HEK293 (cell line): ENCODE results near the gene DHRS2.
"Not testable (repeated sequence)": the region's sequence is repeated elsewhere in the genome, so short reads cannot be mapped to it uniquely, and the experiment has no call there.

Experiments used
- CTCF ChIA-PET: fragments of 350-600 bp; formaldehyde crosslinking; extraction: SDS; loops from one replicate; lab custom pipeline; 2021; ENCODE audit warnings: antibody characterized with exemption; lab: Yijun Ruan, JAX
- POLR2A ChIA-PET: fragments of 300-600 bp; formaldehyde crosslinking; extraction: SDS; loops from one replicate; lab custom pipeline; 2020; ENCODE audit warnings: antibody characterized with exemption, inconsistent platforms; lab: Yijun Ruan, JAX
- H3K27ac ChIP-seq: fragments of 200-500 bp; sonication (Bioruptor generic); 2 replicates; pipeline ENCODE4 v1.5.1; 2014; ENCODE audit warnings: low read depth, low read length, control low read depth, inconsistent platforms; ENCODE audit errors: extremely low read depth
- H3K36me3 ChIP-seq, 2 experiments: fragments of 200-500 bp in 1 of 2; sonication (Bioruptor generic) in 1 of 2; 1 replicate in 1 of 2; 2 replicates in 1 of 2; pipeline ENCODE4 v1.5.1; 2014 to 2017; ENCODE audit warnings: inconsistent platforms in 2 of 2, low read length in 2 of 2; ENCODE audit not compliant: control insufficient read depth in 2 of 2, insufficient read depth in 1 of 2
- H3K4me1 ChIP-seq: fragments of 200-500 bp; sonication (Bioruptor generic); 2 replicates; pipeline ENCODE4 v1.5.1; 2014; ENCODE audit warnings: mild to moderate bottlenecking, low read length, inconsistent platforms; ENCODE audit not compliant: control insufficient read depth, insufficient read depth
- H3K4me3 ChIP-seq: 2 replicates; pipeline ENCODE4 v1.5.1; 2011; ENCODE audit warnings: low read depth, mild to moderate bottlenecking, control low read depth, low read length, moderate library complexity
- H3K9me3 ChIP-seq: fragments of 200-500 bp; sonication (Bioruptor generic); 2 replicates; pipeline ENCODE4 v1.5.1; 2014; ENCODE audit warnings: low read depth, low read length, inconsistent platforms; ENCODE audit not compliant: control insufficient read depth, insufficient read depth
- EGR2 ChIP-seq: fragments of 450-650 bp; formaldehyde crosslinking; IDR thresholded peaks from 2 replicates; pipeline ENCODE4 v1.5.1; 2016; ENCODE audit warnings: low read depth, missing biosample characterization, missing genetic modification characterization
- TCF7L2 ChIP-seq: IDR thresholded peaks from 2 replicates; pipeline ENCODE4 v1.6.1; 2011; ENCODE audit warnings: low read depth, mild to moderate bottlenecking, inconsistent platforms, low read length, moderate library complexity, borderline replicate concordance
- YY2 ChIP-seq: fragments of 450-650 bp; formaldehyde crosslinking; IDR thresholded peaks from 2 replicates; pipeline ENCODE4 v1.5.1; 2016; ENCODE audit warnings: missing biosample characterization, missing genetic modification characterization
- ZBTB8A ChIP-seq: fragments of 450-650 bp; formaldehyde crosslinking; IDR thresholded peaks from 2 replicates; pipeline ENCODE4 v1.5.1; 2016; ENCODE audit warnings: missing biosample characterization, missing genetic modification characterization
- ZFP3 ChIP-seq: fragments of 450-650 bp; formaldehyde crosslinking; IDR thresholded peaks from 2 replicates; pipeline ENCODE4 v1.5.1; 2016; ENCODE audit warnings: low read depth, missing biosample characterization, missing genetic modification characterization
- ZNF16 ChIP-seq: fragments of 450-650 bp; formaldehyde crosslinking; IDR thresholded peaks from 2 replicates; pipeline ENCODE4 v1.5.1; 2016; ENCODE audit warnings: low read depth, missing biosample characterization, missing genetic modification characterization
- ZNF19 ChIP-seq: fragments of 450-650 bp; formaldehyde crosslinking; IDR thresholded peaks from 2 replicates; pipeline ENCODE4; 2016; ENCODE audit warnings: missing biosample characterization, missing genetic modification characterization, low read depth
- ZNF221 ChIP-seq: fragments of 450-650 bp; formaldehyde crosslinking; IDR thresholded peaks from 2 replicates; pipeline ENCODE4 v1.5.1; 2017; ENCODE audit warnings: missing biosample characterization, missing genetic modification characterization, borderline replicate concordance
- ZNF274 ChIP-seq, 2 experiments: fragments of 200-500 bp in 1 of 2; fragments of 450-650 bp in 1 of 2; sonication (Bioruptor generic) in 1 of 2; formaldehyde crosslinking in 1 of 2; IDR thresholded peaks; 2 replicates each; pipeline versions ENCODE4 v1.5.1 to v1.6.1; 2014 to 2016; ENCODE audit warnings: borderline replicate concordance in 1 of 2, inconsistent platforms in 1 of 2, low read length in 1 of 2, missing biosample characterization in 1 of 2, missing genetic modification characterization in 1 of 2
- ZNF324 ChIP-seq: fragments of 450-650 bp; formaldehyde crosslinking; IDR thresholded peaks from 2 replicates; pipeline ENCODE4 v1.5.1; 2016; ENCODE audit warnings: missing biosample characterization, missing genetic modification characterization
- ZNF394 ChIP-seq: fragments of 450-650 bp; formaldehyde crosslinking; IDR thresholded peaks from 2 replicates; pipeline ENCODE4 v1.5.1; 2016; ENCODE audit warnings: missing biosample characterization, missing genetic modification characterization, mild to moderate bottlenecking, moderate library complexity, borderline replicate concordance
- ZNF398 ChIP-seq: fragments of 450-650 bp; formaldehyde crosslinking; IDR thresholded peaks from 2 replicates; pipeline ENCODE4 v1.5.1; 2017; ENCODE audit warnings: missing biosample characterization, missing genetic modification characterization
- ZNF423 ChIP-seq: fragments of 450-650 bp; formaldehyde crosslinking; IDR thresholded peaks from 2 replicates; pipeline ENCODE4 v1.5.1; 2016; ENCODE audit warnings: missing biosample characterization, missing genetic modification characterization
- ZNF548 ChIP-seq: fragments of 450-650 bp; formaldehyde crosslinking; IDR thresholded peaks from 2 replicates; pipeline ENCODE4 v1.5.1; 2016; ENCODE audit warnings: missing biosample characterization, missing genetic modification characterization
- ZNF658 ChIP-seq: fragments of 450-650 bp; formaldehyde crosslinking; IDR thresholded peaks from 2 replicates; pipeline ENCODE4; 2016; ENCODE audit warnings: missing biosample characterization, missing genetic modification characterization
- ZNF664 ChIP-seq: fragments of 450-650 bp; formaldehyde crosslinking; IDR thresholded peaks from 2 replicates; pipeline ENCODE4 v1.5.1; 2016; ENCODE audit warnings: missing biosample characterization, missing genetic modification characterization
- ZNF791 ChIP-seq: fragments of 450-650 bp; formaldehyde crosslinking; IDR thresholded peaks from 2 replicates; pipeline ENCODE4 v1.5.1; 2016; ENCODE audit warnings: missing biosample characterization, missing genetic modification characterization
- ZSCAN16 ChIP-seq: fragments of 450-650 bp; formaldehyde crosslinking; IDR thresholded peaks from 2 replicates; pipeline ENCODE4 v1.5.1; 2016; ENCODE audit warnings: missing biosample characterization, missing genetic modification characterization
- TF ChIP-seq, protein P1 (sequence below): fragments of 450-650 bp; formaldehyde crosslinking; IDR thresholded peaks from 2 replicates; pipeline ENCODE4 v1.5.1; 2016; ENCODE audit warnings: missing biosample characterization, missing genetic modification characterization
- TF ChIP-seq, protein P2 (sequence below): fragments of 450-650 bp; formaldehyde crosslinking; IDR thresholded peaks from 2 replicates; pipeline ENCODE4 v1.5.1; 2016; ENCODE audit warnings: missing biosample characterization, missing genetic modification characterization

Gene DHRS2

GRCh38 chr14:23675906-23676305 is 39.7 kb downstream of the DHRS2 start (continued):
- no peak for TF ChIP-seq ZNF398 (tag by site-specific recombination)

GRCh38 chr14:23681337-23681736 is 45.2 kb downstream of the DHRS2 start:
- no peak overlapping the region for H3K4me3 ChIP-seq
- no peaks in the 10 kb centered on the region for H3K36me3 ChIP-seq
- H3K27ac ChIP-seq, result no peak overlapping the region
- ChIA-PET CTCF (interaction anchor here (0.8 to 2.2 kb wide), 3 partner anchors 10 to 49 kb away, joined by 3 to 7 read pairs (median 5); no protein-coding TSS in a partner anchor), POLR2A (no interaction called here)
- TF ChIP-seq EGR2 (tag by site-specific recombination) (no peak), ZSCAN16 (no peak), YY2 (tag by site-specific recombination) (no peak), ZNF221 (tag by site-specific recombination) (no peak), ZNF19 (tag by site-specific recombination) (no peak), ZNF423 (tag by site-specific recombination) (no peak), ZNF548 (tag by site-specific recombination) (no peak), ZBTB8A (no peak), ZNF791 (tag by site-specific recombination) (no peak), ZNF274 (IDR thresholded peaks at IDR 0.05; ENCODE audit: low read length) (no peak), ZNF274 (tag by site-specific recombination; IDR thresholded peaks at IDR 0.05; ENCODE audit: borderline replicate concordance) (no peak), TCF7L2 (no peak), ZNF394 (tag by site-specific recombination) (no peak), ZNF324 (tag by site-specific recombination) (no peak), ZNF664 (tag by site-specific recombination) (no peak), ZNF658 (tag by site-specific recombination) (no peak), ZFP3 (tag by site-specific recombination) (no peak), ZNF16 (tag by site-specific recombination) (no peak)
- TF ChIP-seq, protein P1, sequence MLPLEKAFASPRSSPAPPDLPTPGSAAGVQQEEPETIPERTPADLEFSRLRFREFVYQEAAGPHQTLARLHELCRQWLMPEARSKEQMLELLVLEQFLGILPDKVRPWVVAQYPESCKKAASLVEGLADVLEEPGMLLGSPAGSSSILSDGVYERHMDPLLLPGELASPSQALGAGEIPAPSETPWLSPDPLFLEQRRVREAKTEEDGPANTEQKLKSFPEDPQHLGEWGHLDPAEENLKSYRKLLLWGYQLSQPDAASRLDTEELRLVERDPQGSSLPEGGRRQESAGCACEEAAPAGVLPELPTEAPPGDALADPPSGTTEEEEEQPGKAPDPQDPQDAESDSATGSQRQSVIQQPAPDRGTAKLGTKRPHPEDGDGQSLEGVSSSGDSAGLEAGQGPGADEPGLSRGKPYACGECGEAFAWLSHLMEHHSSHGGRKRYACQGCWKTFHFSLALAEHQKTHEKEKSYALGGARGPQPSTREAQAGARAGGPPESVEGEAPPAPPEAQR (tag by site-specific recombination), result no peak
- TF ChIP-seq, protein P2, sequence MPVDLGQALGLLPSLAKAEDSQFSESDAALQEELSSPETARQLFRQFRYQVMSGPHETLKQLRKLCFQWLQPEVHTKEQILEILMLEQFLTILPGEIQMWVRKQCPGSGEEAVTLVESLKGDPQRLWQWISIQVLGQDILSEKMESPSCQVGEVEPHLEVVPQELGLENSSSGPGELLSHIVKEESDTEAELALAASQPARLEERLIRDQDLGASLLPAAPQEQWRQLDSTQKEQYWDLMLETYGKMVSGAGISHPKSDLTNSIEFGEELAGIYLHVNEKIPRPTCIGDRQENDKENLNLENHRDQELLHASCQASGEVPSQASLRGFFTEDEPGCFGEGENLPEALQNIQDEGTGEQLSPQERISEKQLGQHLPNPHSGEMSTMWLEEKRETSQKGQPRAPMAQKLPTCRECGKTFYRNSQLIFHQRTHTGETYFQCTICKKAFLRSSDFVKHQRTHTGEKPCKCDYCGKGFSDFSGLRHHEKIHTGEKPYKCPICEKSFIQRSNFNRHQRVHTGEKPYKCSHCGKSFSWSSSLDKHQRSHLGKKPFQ, result no peak
- H3K9me3 ChIP-seq, result no peaks in the 10 kb centered on the region
- H3K4me1 ChIP-seq, result no peaks in the 10 kb centered on the region

GRCh38 chr14:23689709-23690514 is 53.7 kb downstream of the DHRS2 start:
- H3K4me1 ChIP-seq, H3K27ac ChIP-seq, H3K9me3 ChIP-seq, H3K4me3 ChIP-seq, H3K36me3 ChIP-seq, POLR2A ChIA-PET: not testable (repeated sequence)
- CTCF ChIA-PET, result interaction anchor here (1.1 to 1.9 kb wide), 2 partner anchors 24 to 38 kb away, joined by 3 to 6 read pairs; no protein-coding TSS in a partner anchor
